GM18519 (cell line): Measurements from ENCODE around the gene NCAPG.

Experiments used
- ATAC-seq: cut with Tn5 transposase; IDR thresholded peaks from one replicate; pipeline ENCODE4 v1.9.1; 2021; ENCODE audit warnings: mild to moderate bottlenecking, moderate library complexity; ENCODE audit not compliant: unreplicated experiment, low FRiP score

NCAPG gene

GRCh38 chr4:17810260-17811077, at the start of gene NCAPG, which contains the start of gene DCAF16:
TSS of gene NCAPG (plus strand) at chr4:17810979. CDS start at chr4:17811078, 99 bp downstream.
TSS of gene DCAF16 (minus strand) at chr4:17810757. CDS start at chr4:17804141, 6,616 bp downstream.
- peak; percentile 82 for ATAC-seq

GRCh38 chr4:17761062-17761461, 49.7 kb upstream of the NCAPG start:
- ATAC-seq = no peak

GRCh38 chr4:17762726-17763125, 48.1 kb upstream of the NCAPG start:
- no peak for ATAC-seq

- no peak for ATAC-seq
Measured at GRCh38 chr4:17763416-17763815, 47.4 kb upstream of the NCAPG start.

GRCh38 chr4:17763931-17764330, 46.8 kb upstream of the NCAPG start:
- ATAC-seq = no peak

GRCh38 chr4:17765514-17766286, 45.1 kb upstream of the NCAPG start:
- ATAC-seq = no peak

- ATAC-seq = no peak
Measured at GRCh38 chr4:17766826-17767458, 43.8 kb upstream of the NCAPG start.

- no peak for ATAC-seq
Measured at GRCh38 chr4:17769406-17770174, 41.2 kb upstream of the NCAPG start.

GRCh38 chr4:17770845-17771244, 39.9 kb upstream of the NCAPG start:
- ATAC-seq = no peak

GRCh38 chr4:17771284-17771908, 39.4 kb upstream of the NCAPG start:
- no peak for ATAC-seq

- no peak for ATAC-seq
Measured at GRCh38 chr4:17773135-17773698, 37.6 kb upstream of the NCAPG start.

- ATAC-seq = no peak
Measured at GRCh38 chr4:17778431-17778830, 32.3 kb upstream of the NCAPG start.

GRCh38 chr4:17780501-17781299, 30.1 kb upstream of the NCAPG start:
- no peak for ATAC-seq

GRCh38 chr4:17781300-17782287, 29.2 kb upstream of the NCAPG start, which contains the start of gene FAM184B:
TSS of gene FAM184B (minus strand) at chr4:17781621. CDS start at chr4:17781299, 322 bp downstream.
- no peak for ATAC-seq

- no peak for ATAC-seq
Measured at GRCh38 chr4:17785858-17786257, 24.9 kb upstream of the NCAPG start.

GRCh38 chr4:17786567-17786966, 24.2 kb upstream of the NCAPG start:
- ATAC-seq = peak; percentile 55

GRCh38 chr4:17787315-17787714, 23.5 kb upstream of the NCAPG start:
- no peak for ATAC-seq
